OCI-LY1 (cell line): ENCODE results near the gene TMEM88.
"Not testable (repeated sequence)": the region's sequence is repeated elsewhere in the genome, so short reads cannot be mapped to it uniquely, and the experiment has no call there.

Experiments used
- H2AFZ ChIP-seq: fragments of 200-600 bp; sonication (generic), shearing (Covaris generic); 2 replicates; pipeline ENCODE4 v1.6.0; 2014; ENCODE audit warnings: antibody characterized with exemption, mild to moderate bottlenecking, low read length
- H3F3A ChIP-seq: fragments of 200-600 bp; sonication (generic), shearing (Covaris generic); 2 replicates; pipeline ENCODE4 v1.6.0; 2014; ENCODE audit warnings: mild to moderate bottlenecking, antibody characterized with exemption, low read length, moderate library complexity; ENCODE audit not compliant: insufficient read depth
- H3K27ac ChIP-seq: fragments of 200-600 bp; sonication (generic); 2 replicates; pipeline ENCODE4 v1.5.1; 2014; ENCODE audit warnings: low read length, mixed run types, mild to moderate bottlenecking, low read depth; ENCODE audit not compliant: poor library complexity, severe bottlenecking
- H3K27me3 ChIP-seq: fragments of 200-600 bp; sonication (generic); 2 replicates; pipeline ENCODE4 v1.6.0; 2014; ENCODE audit warnings: antibody characterized with exemption, mild to moderate bottlenecking, low read length, moderate library complexity; ENCODE audit not compliant: insufficient read depth
- H3K36me3 ChIP-seq: fragments of 200-600 bp; sonication (generic); 2 replicates; pipeline ENCODE4 v1.6.1; 2014; ENCODE audit warnings: mild to moderate bottlenecking, antibody characterized with exemption, low read length, moderate library complexity, mixed read lengths; ENCODE audit not compliant: insufficient read depth
- H3K4me1 ChIP-seq: fragments of 200-600 bp; sonication (generic); 2 replicates; pipeline ENCODE4 v1.5.1; 2014; ENCODE audit warnings: mild to moderate bottlenecking, low read length, moderate library complexity; ENCODE audit not compliant: insufficient read depth, severe bottlenecking
- H3K4me2 ChIP-seq: fragments of 200-600 bp; sonication (generic), shearing (Covaris generic); 2 replicates; pipeline ENCODE4 v1.6.1; 2014; ENCODE audit warnings: low read length
- H3K4me3 ChIP-seq: fragments of 200-600 bp; sonication (generic); 2 replicates; pipeline ENCODE4 v1.5.1; 2014; ENCODE audit warnings: low read length, low read depth, mild to moderate bottlenecking, mixed read lengths; ENCODE audit not compliant: poor library complexity, severe bottlenecking
- H3K79me2 ChIP-seq: fragments of 200-600 bp; shearing (Covaris generic); 2 replicates; pipeline ENCODE4 v1.6.1; 2016; ENCODE audit warnings: mixed run types, low read length, mixed read lengths; ENCODE audit not compliant: insufficient read depth
- H3K9ac ChIP-seq: fragments of 200-600 bp; sonication (generic), shearing (Covaris generic); 2 replicates; pipeline ENCODE4 v1.6.1; 2014; ENCODE audit warnings: mild to moderate bottlenecking, low read length, mixed read lengths
- H3K9me2 ChIP-seq: fragments of 200-600 bp; sonication (generic), shearing (Covaris generic); 2 replicates; pipeline ENCODE4 v1.6.1; 2014; ENCODE audit warnings: low read depth, mild to moderate bottlenecking, low read length, mixed read lengths
- H3K9me3 ChIP-seq: fragments of 200-600 bp; shearing (Covaris generic); 2 replicates; pipeline ENCODE4 v1.6.1; 2014; ENCODE audit warnings: low read length, mixed read lengths
- H4K20me1 ChIP-seq: fragments of 200-600 bp; sonication (generic), shearing (Covaris generic); 2 replicates; pipeline ENCODE4 v1.6.0; 2016; ENCODE audit warnings: mild to moderate bottlenecking, low read length; ENCODE audit not compliant: insufficient read depth
- CTCF ChIP-seq: fragments of 200-600 bp; sonication (generic), shearing (Covaris generic); IDR thresholded peaks from 2 replicates; pipeline ENCODE4 v1.5.1; 2017; ENCODE audit warnings: mild to moderate bottlenecking, antibody characterized with exemption, low read length, moderate library complexity, mixed read lengths
- EZH2 ChIP-seq: fragments of 200-600 bp; sonication (generic), shearing (Covaris generic); IDR thresholded peaks from 2 replicates; pipeline ENCODE4 v1.8.0; 2017; ENCODE audit warnings: borderline replicate concordance, mixed run types, mild to moderate bottlenecking, antibody characterized with exemption, low read length, moderate library complexity, mixed read lengths

Gene TMEM88

GRCh38 chr17:7809086-7809790 is 45.6 kb upstream of the TMEM88 start:
- Histone ChIP-seq H3K4me3 (no peak overlapping the region), H3K9me2 (no peaks in the 10 kb centered on the region), H3K27ac (no peak overlapping the region), H3K9me3 (no peaks in the 10 kb centered on the region), H3K4me1 (no peaks in the 10 kb centered on the region), H3K36me3 (no peaks in the 10 kb centered on the region), H2AFZ (no peak overlapping the region), H3F3A (no peaks in the 10 kb centered on the region), H3K79me2 (no peaks in the 10 kb centered on the region), H3K4me2 (no peak overlapping the region), H4K20me1 (no peaks in the 10 kb centered on the region), H3K9ac (no peak overlapping the region), H3K27me3 (no peaks in the 10 kb centered on the region)
- no peak for TF ChIP-seq CTCF
- TF ChIP-seq EZH2, result no peak

- H3K9me3 ChIP-seq, H3K4me1 ChIP-seq, H3K9me2 ChIP-seq, H3K36me3 ChIP-seq, H3K9ac ChIP-seq, H3K4me2 ChIP-seq, H3F3A ChIP-seq, H3K4me3 ChIP-seq, H3K27ac ChIP-seq, H3K79me2 ChIP-seq, H4K20me1 ChIP-seq, H3K27me3 ChIP-seq, H2AFZ ChIP-seq: not testable (repeated sequence)
These were observed 45.0 kb upstream of the TMEM88 start for GRCh38 chr17:7809791-7810343.

GRCh38 chr17:7811251-7811650 is 43.6 kb upstream of the TMEM88 start:
- H3K4me3 ChIP-seq, result no peak overlapping the region
- H3K9me3 ChIP-seq, result no peaks in the 10 kb centered on the region
- H3K4me2 ChIP-seq, result no peak overlapping the region
- no peak overlapping the region for H2AFZ ChIP-seq
- no peaks in the 10 kb centered on the region for H3K79me2 ChIP-seq
- TF ChIP-seq EZH2 (no peak), CTCF (no peak)
- no peaks in the 10 kb centered on the region for H3K4me1 ChIP-seq
- H3K9me2 ChIP-seq, result no peaks in the 10 kb centered on the region
- no peak overlapping the region for H3K27ac ChIP-seq
- no peaks in the 10 kb centered on the region for H4K20me1 ChIP-seq
- no peaks in the 10 kb centered on the region for H3F3A ChIP-seq
- 0 out of 2 replicates have a peak, but pooled peaks cover 1% of the 10 kb centered on the region for H3K27me3 ChIP-seq
- no peaks in the 10 kb centered on the region for H3K36me3 ChIP-seq
- H3K9ac ChIP-seq, result no peak overlapping the region

- no peaks in the 10 kb centered on the region for H3K79me2 ChIP-seq
- H3K9ac ChIP-seq, result no peak overlapping the region
- H4K20me1 ChIP-seq, result no peaks in the 10 kb centered on the region
- TF ChIP-seq CTCF (no peak), EZH2 (no peak)
- no peaks in the 10 kb centered on the region for H3K4me1 ChIP-seq
- H3K27ac ChIP-seq, result no peak overlapping the region
- peaks cover 7% of the 10 kb centered on the region; the same call in 1 of the 2 replicates for H3K27me3 ChIP-seq
- no peak overlapping the region for H2AFZ ChIP-seq
- no peaks in the 10 kb centered on the region for H3F3A ChIP-seq
- no peak overlapping the region for H3K4me2 ChIP-seq
- no peaks in the 10 kb centered on the region for H3K36me3 ChIP-seq
- H3K4me3 ChIP-seq, result no peak overlapping the region
- H3K9me3 ChIP-seq, result no peaks in the 10 kb centered on the region
- no peaks in the 10 kb centered on the region for H3K9me2 ChIP-seq
These were observed 39.9 kb upstream of the TMEM88 start for GRCh38 chr17:7814969-7815368.
